Fibroblast of mammary gland (primary cell): ENCODE data around the gene IL2RA.
A peak's percentile ranks its signal among the peaks of the same experiment; 100 is the strongest.

Experiments used
- DNase-seq: peaks from one replicate; pipeline ENCODE4 v3.0.0-alpha.2; 2010; ENCODE audit warnings: low read depth
- H3K4me3 ChIP-seq: 2 replicates; pipeline ENCODE4 v1.5.1; 2011; ENCODE audit warnings: low read depth, mild to moderate bottlenecking, low read length, moderate library complexity; ENCODE audit not compliant: control insufficient read depth
- CTCF ChIP-seq: conservative IDR thresholded peaks from 2 replicates; pipeline ENCODE4 v1.5.1; 2011; ENCODE audit warnings: low read depth, low read length, inconsistent platforms; ENCODE audit not compliant: control insufficient read depth, insufficient read depth

Gene IL2RA

GRCh38 chr10:6037422-6037821, 24.7 kb downstream of the IL2RA start:
- no peak overlapping the region for H3K4me3 ChIP-seq
- TF ChIP-seq CTCF, result no peak
- no peak for DNase-seq

GRCh38 chr10:6036861-6037321, 25.3 kb downstream of the IL2RA start:
- no peak for DNase-seq
- no peak for TF ChIP-seq CTCF
- H3K4me3 ChIP-seq, result no peak overlapping the region

GRCh38 chr10:6035931-6036575, 26.1 kb downstream of the IL2RA start:
- no peak overlapping the region for H3K4me3 ChIP-seq
- DNase-seq, result no peak

GRCh38 chr10:6035101-6035834, 26.9 kb downstream of the IL2RA start:
- TF ChIP-seq CTCF, result no peak
- DNase-seq, result no peak
- H3K4me3 ChIP-seq, result no peak overlapping the region

More at GRCh38 chr10:6035931-6036575, 26.1 kb downstream of the IL2RA start:
- TF ChIP-seq CTCF, result no peak

- no peak for DNase-seq
- no peak overlapping the region for H3K4me3 ChIP-seq
- TF ChIP-seq CTCF, result no peak
Measured at GRCh38 chr10:6034371-6034770, 27.8 kb downstream of the IL2RA start.

GRCh38 chr10:6033954-6034353, 28.2 kb downstream of the IL2RA start:
- TF ChIP-seq CTCF, result no peak
- peak; percentile 61 for DNase-seq

More at GRCh38 chr10:6033954-6034353, 28.2 kb downstream of the IL2RA start:
- H3K4me3 ChIP-seq, result no peak overlapping the region
